ENCODE measurements around the gene NYAP1.

DNA sequence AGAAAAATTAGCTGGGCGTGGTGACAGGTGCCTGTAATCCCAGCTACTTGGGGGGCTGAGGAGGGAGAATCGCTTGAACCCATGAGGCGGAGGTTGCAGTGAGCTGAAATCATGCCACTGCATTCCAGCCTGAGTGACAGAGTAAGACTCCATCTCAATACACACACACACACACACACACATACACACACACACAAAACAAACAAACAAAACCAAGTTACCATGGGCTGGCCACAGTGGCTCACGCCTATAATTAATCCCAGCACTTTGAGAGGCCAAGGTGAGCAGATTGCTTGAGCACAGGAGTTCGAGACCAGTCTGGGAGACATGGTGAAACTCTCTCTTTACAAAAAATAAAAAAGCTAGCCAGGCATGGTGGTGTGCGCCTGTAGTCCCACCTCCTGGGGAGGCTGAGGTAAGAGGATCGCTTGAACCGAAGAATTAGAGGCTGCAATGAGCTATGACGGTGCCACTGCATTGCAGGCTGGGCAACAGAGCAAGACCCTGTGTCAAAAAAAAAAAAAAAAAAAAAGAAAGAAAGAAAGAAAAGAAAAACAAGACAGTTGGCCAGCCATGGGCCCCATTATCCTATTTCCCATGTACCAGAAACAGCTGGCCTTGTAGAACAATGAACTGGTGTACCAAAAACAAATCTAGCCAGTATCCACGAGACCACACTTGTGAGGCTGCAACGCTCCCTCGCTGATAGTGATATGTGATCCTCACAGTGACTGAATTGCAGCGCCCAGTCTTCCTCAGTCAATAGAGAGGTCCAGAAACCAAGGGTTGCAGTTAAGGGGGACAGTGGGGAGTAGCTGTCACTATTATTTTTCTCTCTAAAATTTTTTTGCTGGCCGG, 48.7 kb downstream of the NYAP1 start:
- TF ChIP-seq, protein P1, sequence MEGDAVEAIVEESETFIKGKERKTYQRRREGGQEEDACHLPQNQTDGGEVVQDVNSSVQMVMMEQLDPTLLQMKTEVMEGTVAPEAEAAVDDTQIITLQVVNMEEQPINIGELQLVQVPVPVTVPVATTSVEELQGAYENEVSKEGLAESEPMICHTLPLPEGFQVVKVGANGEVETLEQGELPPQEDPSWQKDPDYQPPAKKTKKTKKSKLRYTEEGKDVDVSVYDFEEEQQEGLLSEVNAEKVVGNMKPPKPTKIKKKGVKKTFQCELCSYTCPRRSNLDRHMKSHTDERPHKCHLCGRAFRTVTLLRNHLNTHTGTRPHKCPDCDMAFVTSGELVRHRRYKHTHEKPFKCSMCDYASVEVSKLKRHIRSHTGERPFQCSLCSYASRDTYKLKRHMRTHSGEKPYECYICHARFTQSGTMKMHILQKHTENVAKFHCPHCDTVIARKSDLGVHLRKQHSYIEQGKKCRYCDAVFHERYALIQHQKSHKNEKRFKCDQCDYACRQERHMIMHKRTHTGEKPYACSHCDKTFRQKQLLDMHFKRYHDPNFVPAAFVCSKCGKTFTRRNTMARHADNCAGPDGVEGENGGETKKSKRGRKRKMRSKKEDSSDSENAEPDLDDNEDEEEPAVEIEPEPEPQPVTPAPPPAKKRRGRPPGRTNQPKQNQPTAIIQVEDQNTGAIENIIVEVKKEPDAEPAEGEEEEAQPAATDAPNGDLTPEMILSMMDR (conservative IDR thresholded peaks at IDR 0.05; ENCODE audit: low read length), result no peak
- TF ChIP-seq EZH2phosphoT487 (IDR thresholded peaks at IDR 0.05; ENCODE audit: borderline replicate concordance), result no peak

Measured in Loucy (cell line).